ENCODE measurements around the gene PIK3R5.

Gene PIK3R5

GRCh38 chr17:8924595-8924994 lies 40.9 kb downstream of the PIK3R5 start:
- no peak for DNase-seq (ENCODE audit: low spot score)

- DNase-seq (ENCODE audit: low spot score), result no peak
Observed at GRCh38 chr17:8923762-8924161, 41.7 kb downstream of the PIK3R5 start.

GRCh38 chr17:8922928-8923327 lies 42.6 kb downstream of the PIK3R5 start:
- no peak for DNase-seq (ENCODE audit: low spot score)

- no peak for DNase-seq (ENCODE audit: low spot score)
Observed at GRCh38 chr17:8922451-8922850, 43.1 kb downstream of the PIK3R5 start.

GRCh38 chr17:8921147-8921546 lies 44.4 kb downstream of the PIK3R5 start:
- no peak for DNase-seq (ENCODE audit: low spot score)

- no peak for DNase-seq (ENCODE audit: low spot score)
Observed at GRCh38 chr17:8918807-8919465, 46.6 kb downstream of the PIK3R5 start.

GRCh38 chr17:8916466-8916865 lies 49.0 kb downstream of the PIK3R5 start:
- DNase-seq (ENCODE audit: low spot score), result no peak

GRCh38 chr17:8914554-8914953 lies 51.0 kb downstream of the PIK3R5 start:
- DNase-seq (ENCODE audit: low spot score), result no peak

GRCh38 chr17:8913879-8914278 lies 51.6 kb downstream of the PIK3R5 start:
- DNase-seq (ENCODE audit: low spot score), result no peak

- DNase-seq (ENCODE audit: low spot score), result no peak
Observed at GRCh38 chr17:8913091-8913490, 52.4 kb downstream of the PIK3R5 start.

GRCh38 chr17:8912084-8912981 lies 53.2 kb downstream of the PIK3R5 start:
- no peak for DNase-seq (ENCODE audit: low spot score)

GRCh38 chr17:8910969-8911604 lies 54.4 kb downstream of the PIK3R5 start:
- no peak for DNase-seq (ENCODE audit: low spot score)

- no peak for DNase-seq (ENCODE audit: low spot score)
Observed at GRCh38 chr17:8909586-8910270, 55.8 kb downstream of the PIK3R5 start.

GRCh38 chr17:8905331-8905730 lies 60.2 kb downstream of the PIK3R5 start:
- no peak for DNase-seq (ENCODE audit: low spot score)

GRCh38 chr17:8904686-8905085 lies 60.8 kb downstream of the PIK3R5 start:
- DNase-seq (ENCODE audit: low spot score), result no peak

- DNase-seq (ENCODE audit: low spot score), result no peak
Observed at GRCh38 chr17:8904201-8904600, 61.3 kb downstream of the PIK3R5 start.

GRCh38 chr17:8900626-8901585 lies 64.6 kb downstream of the PIK3R5 start:
- no peak for DNase-seq (ENCODE audit: low spot score)

GRCh38 chr17:8900207-8900606 lies 65.3 kb downstream of the PIK3R5 start:
- no peak for DNase-seq (ENCODE audit: low spot score)

- DNase-seq (ENCODE audit: low spot score), result no peak
Observed at GRCh38 chr17:8898636-8899035, 66.9 kb downstream of the PIK3R5 start.

- DNase-seq (ENCODE audit: low spot score), result no peak
Observed at GRCh38 chr17:8898126-8898525, 67.4 kb downstream of the PIK3R5 start.

Measured in SK-N-DZ (cell line).